Retinal pigment epithelial cell (primary cell): ENCODE data around the gene FOXP3.

Experiments
- DNase-seq: peaks from one replicate; pipeline ENCODE4 v3.0.0-alpha.2; 2010; ENCODE audit warnings: low read depth
- H3K4me3 ChIP-seq: 2 replicates; pipeline ENCODE4 v1.5.1; 2011; ENCODE audit warnings: mild to moderate bottlenecking, low read length, control low read depth, moderate library complexity
- CTCF ChIP-seq: conservative IDR thresholded peaks from 2 replicates; pipeline ENCODE4 v1.5.1; 2011; ENCODE audit warnings: low read depth, low read length, control low read depth, inconsistent platforms

Gene FOXP3

GRCh38 chrX:49249071-49249470 is 15.4 kb downstream of the FOXP3 start:
- no peak for DNase-seq
- no peak overlapping the region for H3K4me3 ChIP-seq
- no peak for TF ChIP-seq CTCF

- no peak overlapping the region for H3K4me3 ChIP-seq
- DNase-seq: no peak
- TF ChIP-seq CTCF: no peak
Measured at GRCh38 chrX:49247916-49248811, 16.3 kb downstream of the FOXP3 start.

- no peak for TF ChIP-seq CTCF
- no peak for DNase-seq
- H3K4me3 ChIP-seq: no peak overlapping the region
Measured at GRCh38 chrX:49247346-49247745, 17.2 kb downstream of the FOXP3 start.

GRCh38 chrX:49246541-49246940 is 18.0 kb downstream of the FOXP3 start:
- DNase-seq: no peak
- TF ChIP-seq CTCF: no peak

GRCh38 chrX:49244207-49244606 is 20.3 kb downstream of the FOXP3 start:
- DNase-seq: no peak
- no peak overlapping the region for H3K4me3 ChIP-seq
- TF ChIP-seq CTCF: no peak

More at GRCh38 chrX:49246541-49246940, 18.0 kb downstream of the FOXP3 start:
- H3K4me3 ChIP-seq: no peak overlapping the region

- no peak for TF ChIP-seq CTCF
- H3K4me3 ChIP-seq: no peak overlapping the region
- no peak for DNase-seq
Measured at GRCh38 chrX:49243166-49243565, 21.3 kb downstream of the FOXP3 start.

GRCh38 chrX:49242545-49243066 is 21.9 kb downstream of the FOXP3 start:
- no peak for DNase-seq
- no peak for TF ChIP-seq CTCF
- H3K4me3 ChIP-seq: no peak overlapping the region
